Choroid plexus epithelial cell (primary cell): ENCODE results near the gene ICE1.
"Not testable (repeated sequence)": the region's sequence is repeated elsewhere in the genome, so short reads cannot be mapped to it uniquely, and the experiment has no call there.

Experiments used
- DNase-seq: peaks from one replicate; pipeline ENCODE4 v3.0.0-alpha.2; 2010; ENCODE audit warnings: low read depth
- H3K4me3 ChIP-seq: 2 replicates; pipeline ENCODE4 v1.5.1; 2011; ENCODE audit warnings: low read depth, mild to moderate bottlenecking, control low read depth, low read length, moderate library complexity
- CTCF ChIP-seq: conservative IDR thresholded peaks from 2 replicates; pipeline ENCODE4 v1.5.1; 2011; ENCODE audit warnings: low read depth, mild to moderate bottlenecking, control low read depth, inconsistent platforms, low read length, moderate library complexity

The ICE1 gene

GRCh38 chr5:5403741-5404140 is 18.7 kb upstream of the ICE1 start:
- no peak overlapping the region for H3K4me3 ChIP-seq
- no peak for TF ChIP-seq CTCF
- DNase-seq = peak; percentile 54

GRCh38 chr5:5404381-5404780 is 18.1 kb upstream of the ICE1 start:
- H3K4me3 ChIP-seq = no peak overlapping the region
- no peak for TF ChIP-seq CTCF
- no peak for DNase-seq

- H3K4me3 ChIP-seq = no peak overlapping the region
- no peak for DNase-seq
- TF ChIP-seq CTCF = no peak
Observed at GRCh38 chr5:5405441-5405840, 17.0 kb upstream of the ICE1 start.

GRCh38 chr5:5407924-5408323 is 14.6 kb upstream of the ICE1 start:
- no peak overlapping the region for H3K4me3 ChIP-seq
- TF ChIP-seq CTCF = no peak
- no peak for DNase-seq

GRCh38 chr5:5409151-5409810 is 13.2 kb upstream of the ICE1 start:
- peak; percentile 19 for DNase-seq
- no peak overlapping the region for H3K4me3 ChIP-seq
- no peak for TF ChIP-seq CTCF

GRCh38 chr5:5413856-5414255 is 8.6 kb upstream of the ICE1 start:
- not testable (repeated sequence) for H3K4me3 ChIP-seq, DNase-seq

- TF ChIP-seq CTCF = no peak
- H3K4me3 ChIP-seq = no peak overlapping the region
- no peak for DNase-seq
Observed at GRCh38 chr5:5414999-5415398, 7.5 kb upstream of the ICE1 start.
